ENCODE measurements around the gene ATN1. TPM values are rescaled to one million over a fixed set of nuclear protein-coding genes. Genes with fewer than 3 reads are reported as not detected.
A peak's percentile ranks its signal among the peaks of the same experiment; 100 is the strongest.

Gene ATN1
- polyA plus RNA-seq, 3 donors, result 0.40 to 10.6 TPM; not detected in 1

DNA sequence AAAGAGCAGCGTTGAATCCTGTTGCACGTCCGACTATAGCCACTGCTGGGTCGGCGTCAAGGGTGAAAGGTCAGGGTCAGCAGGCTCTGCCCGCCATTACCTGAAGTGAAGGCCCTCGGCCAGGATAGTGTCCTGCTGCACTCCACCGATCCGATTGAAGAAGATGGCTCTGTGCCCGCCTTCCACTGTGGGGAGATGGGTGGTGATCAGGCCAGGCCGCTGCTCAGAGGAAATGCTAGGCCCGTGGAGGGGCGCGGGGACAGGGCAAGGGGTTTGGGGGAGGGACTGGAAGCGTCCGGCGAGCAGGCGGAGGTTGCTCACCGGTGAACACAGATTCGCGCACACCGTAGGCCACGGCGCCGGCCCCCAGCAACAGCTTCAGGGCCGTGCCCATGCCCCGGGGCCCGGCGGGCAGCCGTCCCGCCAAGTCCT lies 42.4 kb downstream of the ATN1 start:
- peak overlapping the region; percentile 100 for H3K4me3 Mint-ChIP-seq
- H4K20me1 ChIP-seq (ENCODE audit: insufficient read depth, low read length), result peaks cover 4% of the 10 kb centered on the region
- H3K79me2 ChIP-seq (ENCODE audit: insufficient read depth, low read length), result peaks cover 52% of the 10 kb centered on the region
- H3K4me1 ChIP-seq (ENCODE audit: control insufficient read depth in 1 of 2, insufficient read depth in 2 of 2, low read length in 2 of 2), result peaks cover 21 to 31% of the 10 kb centered on the region in 2 donors
- peak overlapping the region; percentile 93 to 99 (median 97) for H3K27ac Mint-ChIP-seq
- H3K27ac ChIP-seq (ENCODE audit: low read depth in 1 of 2, low read length in 2 of 2), result peak overlapping the region; percentile 75 to 91
- H3K9me3 ChIP-seq (replicated peaks in 1 of 2; ENCODE audit: control insufficient read depth in 1 of 2, insufficient read depth in 1 of 2, low read length in 2 of 2), result no peaks in the 10 kb centered on the region
- peaks cover 32% of the 10 kb centered on the region for H3K4me1 Mint-ChIP-seq
- peak overlapping the region; percentile 97 for H2AFZ ChIP-seq (ENCODE audit: insufficient read depth, low read depth, low read length, poor library complexity, severe bottlenecking)
- WGBS (ENCODE audit: insufficient coverage), result under 1% methylated on average over 31 of the region's 31 CpGs
- H3K36me3 ChIP-seq (replicated peaks in 1 of 2; ENCODE audit: control insufficient read depth in 1 of 2, insufficient read depth in 2 of 2, low read length in 2 of 2), result peaks cover 50 to 55% of the 10 kb centered on the region in 2 donors
- peak overlapping the region; percentile 94 for H3K4me2 ChIP-seq (replicated peaks; ENCODE audit: extremely low read depth, low read length, poor library complexity, severe bottlenecking)
- no peaks in the 10 kb centered on the region for H3K9me3 Mint-ChIP-seq
- H3K4me3 ChIP-seq (replicated peaks in 1 of 3; ENCODE audit: low read depth in 2 of 3, low read length in 3 of 3), result peak overlapping the region; percentile 72 to 100 (median 99)
- H3K27me3 ChIP-seq (ENCODE audit: control insufficient read depth in 2 of 2, insufficient read depth in 2 of 2, low read length in 2 of 2), result no peaks in the 10 kb centered on the region
- H3K36me3 Mint-ChIP-seq, result peaks cover 49 to 59% of the 10 kb centered on the region in 2 donors
- intact Hi-C loops (cut with micrococcal nuclease), result loop anchor here (1.0 to 5.0 kb wide), 5 partner anchors 31 to 307 kb away; partner anchors contain the start of genes LPCAT3 (in 2 of the 2) and ING4 (in 1 of the 2)
- no peak for DNase-seq
- H3K9ac ChIP-seq (ENCODE audit: insufficient read depth, low read length, poor library complexity, severe bottlenecking), result peak overlapping the region; percentile 87
- peaks cover 0 to 3% (median 0%) of the 10 kb centered on the region in 3 donors for H3K27me3 Mint-ChIP-seq (ENCODE audit: low read depth in 3 of 3)
- TF ChIP-seq, protein P1, sequence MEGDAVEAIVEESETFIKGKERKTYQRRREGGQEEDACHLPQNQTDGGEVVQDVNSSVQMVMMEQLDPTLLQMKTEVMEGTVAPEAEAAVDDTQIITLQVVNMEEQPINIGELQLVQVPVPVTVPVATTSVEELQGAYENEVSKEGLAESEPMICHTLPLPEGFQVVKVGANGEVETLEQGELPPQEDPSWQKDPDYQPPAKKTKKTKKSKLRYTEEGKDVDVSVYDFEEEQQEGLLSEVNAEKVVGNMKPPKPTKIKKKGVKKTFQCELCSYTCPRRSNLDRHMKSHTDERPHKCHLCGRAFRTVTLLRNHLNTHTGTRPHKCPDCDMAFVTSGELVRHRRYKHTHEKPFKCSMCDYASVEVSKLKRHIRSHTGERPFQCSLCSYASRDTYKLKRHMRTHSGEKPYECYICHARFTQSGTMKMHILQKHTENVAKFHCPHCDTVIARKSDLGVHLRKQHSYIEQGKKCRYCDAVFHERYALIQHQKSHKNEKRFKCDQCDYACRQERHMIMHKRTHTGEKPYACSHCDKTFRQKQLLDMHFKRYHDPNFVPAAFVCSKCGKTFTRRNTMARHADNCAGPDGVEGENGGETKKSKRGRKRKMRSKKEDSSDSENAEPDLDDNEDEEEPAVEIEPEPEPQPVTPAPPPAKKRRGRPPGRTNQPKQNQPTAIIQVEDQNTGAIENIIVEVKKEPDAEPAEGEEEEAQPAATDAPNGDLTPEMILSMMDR (IDR thresholded peaks at IDR 0.05), result no peak

GRCh38 chr12:6974180-6974579 lies 46.4 kb downstream of the ATN1 start:
- H3K4me3 Mint-ChIP-seq, result no peak overlapping the region
- H3K36me3 ChIP-seq (replicated peaks in 1 of 2; ENCODE audit: control insufficient read depth in 1 of 2, insufficient read depth in 2 of 2, low read length in 2 of 2), result peaks cover 54 to 55% of the 10 kb centered on the region in 2 donors
- H3K36me3 Mint-ChIP-seq, result peaks cover 54 to 59% of the 10 kb centered on the region in 2 donors

More at GRCh38 chr12:6974180-6974579, 46.4 kb downstream of the ATN1 start:
- Histone ChIP-seq H3K4me3 (replicated peaks in 1 of 3; ENCODE audit: low read depth in 2 of 3, low read length in 3 of 3) (no peak overlapping the region), H2AFZ (ENCODE audit: insufficient read depth, low read depth, low read length, poor library complexity, severe bottlenecking) (no peak overlapping the region), H3K27ac (ENCODE audit: low read depth in 1 of 2, low read length in 2 of 2) (no peak overlapping the region), H3K4me1 (ENCODE audit: control insufficient read depth in 1 of 2, insufficient read depth in 2 of 2, low read length in 2 of 2) (peaks cover 17 to 24% of the 10 kb centered on the region in 2 donors), H4K20me1 (ENCODE audit: insufficient read depth, low read length) (peaks cover 3% of the 10 kb centered on the region), H3K79me2 (ENCODE audit: insufficient read depth, low read length) (peaks cover 38% of the 10 kb centered on the region), H3K4me2 (replicated peaks; ENCODE audit: extremely low read depth, low read length, poor library complexity, severe bottlenecking) (no peak overlapping the region), H3K9me3 (replicated peaks in 1 of 2; ENCODE audit: control insufficient read depth in 1 of 2, insufficient read depth in 1 of 2, low read length in 2 of 2) (no peaks in the 10 kb centered on the region), H3K9ac (ENCODE audit: insufficient read depth, low read length, poor library complexity, severe bottlenecking) (no peak overlapping the region), H3K27me3 (ENCODE audit: control insufficient read depth in 2 of 2, insufficient read depth in 2 of 2, low read length in 2 of 2) (no peaks in the 10 kb centered on the region)
- H3K9me3 Mint-ChIP-seq, result no peaks in the 10 kb centered on the region
- WGBS (ENCODE audit: insufficient coverage), result no CpG with 5 or more reads among the region's 6 CpGs
- H3K27me3 Mint-ChIP-seq (ENCODE audit: low read depth in 3 of 3), result peaks cover 0 to 3% (median 0%) of the 10 kb centered on the region in 3 donors
- H3K27ac Mint-ChIP-seq, result no peak overlapping the region
- TF ChIP-seq, protein P1 (IDR thresholded peaks at IDR 0.05), result no peak
- DNase-seq, result no peak
- intact Hi-C loops (cut with micrococcal nuclease), result loop anchor here (5.0 kb wide), 3 partner anchors 37 to 117 kb away; partner anchors contain the start of gene LPCAT3 (in 2 of the 2)
- H3K4me1 Mint-ChIP-seq, result peaks cover 22% of the 10 kb centered on the region
